Stimulated activated CD4-positive, alpha-beta T cell treated with anti-CD3 and anti-CD28 coated beads, Interleukin-2, amount 100 ng/mL, for 24 hours (primary cell): ENCODE data around the gene LGR4.
A peak's percentile ranks its signal among the peaks of the same experiment; 100 is the strongest.
"Not testable (repeated sequence)": the region's sequence is repeated elsewhere in the genome, so short reads cannot be mapped to it uniquely, and the experiment has no call there.

ENCODE experiments used
- DNase-seq, 2 donors: peaks; one replicate each; pipeline ENCODE4 v3.0.0-alpha.2; 2020

Gene LGR4, protein sequence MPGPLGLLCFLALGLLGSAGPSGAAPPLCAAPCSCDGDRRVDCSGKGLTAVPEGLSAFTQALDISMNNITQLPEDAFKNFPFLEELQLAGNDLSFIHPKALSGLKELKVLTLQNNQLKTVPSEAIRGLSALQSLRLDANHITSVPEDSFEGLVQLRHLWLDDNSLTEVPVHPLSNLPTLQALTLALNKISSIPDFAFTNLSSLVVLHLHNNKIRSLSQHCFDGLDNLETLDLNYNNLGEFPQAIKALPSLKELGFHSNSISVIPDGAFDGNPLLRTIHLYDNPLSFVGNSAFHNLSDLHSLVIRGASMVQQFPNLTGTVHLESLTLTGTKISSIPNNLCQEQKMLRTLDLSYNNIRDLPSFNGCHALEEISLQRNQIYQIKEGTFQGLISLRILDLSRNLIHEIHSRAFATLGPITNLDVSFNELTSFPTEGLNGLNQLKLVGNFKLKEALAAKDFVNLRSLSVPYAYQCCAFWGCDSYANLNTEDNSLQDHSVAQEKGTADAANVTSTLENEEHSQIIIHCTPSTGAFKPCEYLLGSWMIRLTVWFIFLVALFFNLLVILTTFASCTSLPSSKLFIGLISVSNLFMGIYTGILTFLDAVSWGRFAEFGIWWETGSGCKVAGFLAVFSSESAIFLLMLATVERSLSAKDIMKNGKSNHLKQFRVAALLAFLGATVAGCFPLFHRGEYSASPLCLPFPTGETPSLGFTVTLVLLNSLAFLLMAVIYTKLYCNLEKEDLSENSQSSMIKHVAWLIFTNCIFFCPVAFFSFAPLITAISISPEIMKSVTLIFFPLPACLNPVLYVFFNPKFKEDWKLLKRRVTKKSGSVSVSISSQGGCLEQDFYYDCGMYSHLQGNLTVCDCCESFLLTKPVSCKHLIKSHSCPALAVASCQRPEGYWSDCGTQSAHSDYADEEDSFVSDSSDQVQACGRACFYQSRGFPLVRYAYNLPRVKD

DNA sequence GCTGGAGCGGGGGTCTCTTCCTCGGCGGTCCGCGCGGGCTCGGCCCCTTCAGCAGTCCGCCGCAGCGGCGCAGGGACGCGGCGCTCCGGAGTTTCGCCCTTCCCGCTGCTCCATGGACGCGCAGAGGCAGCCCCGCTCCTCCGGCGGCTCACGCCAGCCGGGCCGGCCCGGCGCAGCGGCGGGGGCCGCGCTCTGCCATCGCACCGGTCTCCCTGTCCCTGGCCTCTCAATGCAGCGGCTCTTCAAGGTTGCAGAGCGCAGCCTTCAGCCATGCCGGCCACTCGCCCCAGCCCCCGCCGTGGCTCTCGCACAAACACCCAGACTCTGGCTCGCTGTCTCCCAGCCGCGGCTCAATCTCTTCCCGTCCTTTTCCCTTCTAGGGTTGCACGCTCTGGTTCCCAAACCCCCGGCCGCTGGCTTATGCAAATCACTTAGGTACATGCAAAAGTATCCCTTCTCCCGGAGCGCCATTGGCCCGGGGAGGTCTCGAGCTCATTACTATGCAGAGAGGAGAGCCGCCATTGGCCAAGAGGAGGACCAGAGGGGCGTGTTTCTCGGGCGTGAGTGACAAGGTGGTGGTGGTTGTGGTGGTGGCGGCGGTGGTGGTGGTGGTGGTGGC lies at the start of gene LGR4:
Gene LGR4, minus strand, starts transcription at position 393 of the 619 bp plus-strand sequence. CDS start 488 bp downstream, outside the sequence.
- peak; percentile 70 to 71 for DNase-seq

DNA sequence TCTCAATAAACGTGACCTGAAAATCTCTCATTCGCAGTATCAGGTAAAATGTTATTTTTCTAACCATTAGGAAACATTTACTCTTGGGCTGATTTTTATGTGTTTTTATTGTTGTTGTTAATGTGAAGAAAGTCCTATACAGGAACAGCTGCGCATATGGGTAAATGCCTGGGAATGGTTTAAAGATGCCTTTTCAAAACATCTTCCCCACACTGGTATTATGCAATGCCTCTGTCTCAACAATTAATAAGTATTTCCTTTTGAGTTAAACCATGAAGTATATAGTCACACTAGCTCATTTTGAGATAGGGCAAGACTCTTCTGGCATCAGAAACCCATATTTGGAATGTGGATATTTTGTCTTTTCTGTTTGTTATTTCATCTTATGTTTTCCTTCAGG lies 47.6 kb upstream of the LGR4 start:
- DNase-seq: no peak

DNA sequence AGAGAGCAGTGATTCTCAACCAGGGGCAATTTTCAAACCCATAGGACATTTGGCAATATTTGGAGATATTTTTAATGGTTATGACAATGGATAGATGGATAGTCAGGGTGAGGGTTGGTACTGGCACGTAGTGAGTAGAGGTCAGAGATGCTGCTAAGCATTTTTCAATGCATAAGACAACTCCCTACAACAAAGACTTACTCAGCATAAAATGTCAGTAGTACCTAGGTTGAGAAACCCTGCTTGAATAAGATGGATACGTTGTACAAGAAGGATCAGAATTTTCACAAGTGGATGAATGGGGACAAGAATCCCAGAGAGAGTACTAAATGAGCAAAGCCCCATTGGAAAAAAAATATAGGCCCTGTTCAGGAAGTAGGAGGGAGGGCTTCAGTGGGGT lies 45.9 kb upstream of the LGR4 start:
- DNase-seq: no peak

DNA sequence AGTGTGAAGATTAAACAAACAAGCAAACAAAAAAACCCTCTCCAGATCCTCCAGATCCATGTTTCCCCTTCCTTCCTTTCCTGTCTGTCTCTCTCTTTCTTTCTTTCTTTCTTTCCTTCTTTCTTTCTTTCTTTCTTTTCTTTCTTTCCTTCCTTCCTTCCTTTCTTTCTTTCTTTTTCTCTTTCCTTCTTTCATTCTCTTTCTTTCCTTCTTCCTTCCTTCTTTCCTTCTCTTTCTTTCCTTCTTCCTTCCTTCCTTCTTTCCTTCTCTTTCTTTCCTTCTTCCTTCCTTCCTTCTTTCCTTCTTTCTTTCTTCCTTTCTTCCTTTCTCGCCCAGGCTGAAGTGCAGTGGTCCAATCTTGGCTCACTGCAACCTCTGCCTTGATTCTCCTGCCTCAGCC lies 44.9 kb upstream of the LGR4 start:
- DNase-seq: not testable (repeated sequence)

DNA sequence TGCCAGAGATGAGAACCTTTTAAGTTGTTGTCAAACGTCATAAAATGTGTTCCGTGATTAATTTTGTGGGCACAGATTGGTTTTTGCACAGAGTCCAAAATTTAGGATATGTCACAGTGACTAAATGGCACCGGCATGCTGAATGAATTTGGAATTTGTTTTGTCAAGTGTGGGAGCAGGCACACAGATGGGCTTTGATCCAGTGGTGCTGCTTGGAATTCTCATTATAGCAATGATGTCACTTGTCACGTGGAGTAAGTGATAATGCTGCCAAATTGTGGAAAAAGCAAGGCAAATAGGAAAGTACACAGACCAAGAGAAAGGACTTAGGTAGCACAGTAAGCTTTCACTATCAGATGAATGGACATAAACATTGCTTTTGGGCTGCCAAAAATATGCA lies 42.0 kb upstream of the LGR4 start:
- DNase-seq: no peak

DNA sequence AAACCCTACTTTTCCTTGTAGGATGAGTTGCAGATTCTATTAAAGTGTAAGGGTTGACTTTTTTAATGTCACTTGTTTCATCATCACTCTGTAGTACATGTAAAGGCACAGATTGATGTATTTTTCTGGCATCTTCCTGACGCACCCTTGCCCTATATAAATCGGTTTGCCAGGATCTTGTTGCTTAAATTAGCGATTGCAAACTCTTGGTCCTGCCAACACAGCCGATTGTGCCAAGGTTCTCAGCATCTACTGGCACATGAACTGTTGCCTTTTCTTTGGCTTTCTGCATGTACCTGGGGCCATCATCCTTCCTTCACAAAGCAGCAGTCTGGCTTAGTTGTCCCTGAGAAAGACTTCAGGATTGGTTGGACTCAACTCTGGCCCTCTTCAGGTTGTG lies 41.5 kb upstream of the LGR4 start:
- DNase-seq: no peak

DNA sequence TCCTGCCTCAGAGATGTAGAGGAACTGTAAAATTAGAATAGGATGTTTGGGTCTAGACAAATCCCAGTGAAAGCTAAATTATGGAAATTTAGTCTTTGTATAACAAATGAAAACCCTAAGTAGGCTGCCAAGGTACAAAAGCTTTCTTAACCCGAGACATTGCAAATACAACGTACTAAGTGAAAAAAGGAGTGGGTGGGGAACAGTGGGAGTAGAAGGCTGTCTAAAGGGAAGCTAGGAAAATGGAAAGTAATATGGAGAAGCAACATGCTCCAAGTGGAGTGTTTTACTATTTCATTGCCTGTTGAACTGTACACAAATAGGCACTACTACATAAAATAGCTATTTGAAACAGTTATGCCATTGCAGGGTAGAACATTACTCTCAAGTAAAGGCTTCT lies 40.8 kb upstream of the LGR4 start:
- no peak for DNase-seq

DNA sequence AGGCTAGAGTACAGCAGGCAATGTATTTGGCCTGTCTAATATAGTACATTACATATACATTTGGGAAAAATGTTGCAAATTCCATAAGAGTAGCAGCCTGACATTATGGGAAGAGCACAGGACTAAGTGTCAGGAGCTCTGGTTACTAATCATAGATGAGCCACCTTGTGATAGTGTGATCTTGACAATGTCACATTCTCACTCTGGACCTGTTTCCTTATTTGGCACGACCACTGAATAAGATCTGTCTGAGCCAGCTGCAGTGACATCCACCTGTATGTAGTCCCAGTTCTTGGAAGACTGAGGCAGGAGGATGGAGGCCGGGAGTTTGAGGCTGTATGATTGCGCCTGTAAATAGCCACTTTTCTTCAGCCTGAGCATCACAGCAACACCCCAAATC lies 39.6 kb upstream of the LGR4 start:
- DNase-seq: no peak

DNA sequence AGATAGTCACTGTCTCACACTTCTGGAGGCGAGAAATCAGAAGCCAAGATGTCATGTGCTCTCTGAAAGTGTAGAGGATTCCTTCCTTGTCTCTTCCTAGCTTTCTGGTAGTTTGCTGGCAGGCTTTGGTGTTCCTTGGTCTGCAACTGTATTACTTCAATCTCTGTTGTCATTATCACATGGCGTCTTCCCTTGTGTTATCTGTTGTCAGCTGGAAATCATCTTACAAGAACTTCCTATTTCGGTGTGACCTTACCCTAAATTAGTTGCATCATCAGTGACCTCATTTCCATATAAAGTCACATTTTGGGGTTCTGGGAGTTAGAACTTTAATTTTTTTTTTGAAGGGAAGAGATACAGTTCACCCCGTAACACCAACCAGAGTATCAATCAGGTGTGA lies 37.3 kb upstream of the LGR4 start:
- DNase-seq: no peak

DNA sequence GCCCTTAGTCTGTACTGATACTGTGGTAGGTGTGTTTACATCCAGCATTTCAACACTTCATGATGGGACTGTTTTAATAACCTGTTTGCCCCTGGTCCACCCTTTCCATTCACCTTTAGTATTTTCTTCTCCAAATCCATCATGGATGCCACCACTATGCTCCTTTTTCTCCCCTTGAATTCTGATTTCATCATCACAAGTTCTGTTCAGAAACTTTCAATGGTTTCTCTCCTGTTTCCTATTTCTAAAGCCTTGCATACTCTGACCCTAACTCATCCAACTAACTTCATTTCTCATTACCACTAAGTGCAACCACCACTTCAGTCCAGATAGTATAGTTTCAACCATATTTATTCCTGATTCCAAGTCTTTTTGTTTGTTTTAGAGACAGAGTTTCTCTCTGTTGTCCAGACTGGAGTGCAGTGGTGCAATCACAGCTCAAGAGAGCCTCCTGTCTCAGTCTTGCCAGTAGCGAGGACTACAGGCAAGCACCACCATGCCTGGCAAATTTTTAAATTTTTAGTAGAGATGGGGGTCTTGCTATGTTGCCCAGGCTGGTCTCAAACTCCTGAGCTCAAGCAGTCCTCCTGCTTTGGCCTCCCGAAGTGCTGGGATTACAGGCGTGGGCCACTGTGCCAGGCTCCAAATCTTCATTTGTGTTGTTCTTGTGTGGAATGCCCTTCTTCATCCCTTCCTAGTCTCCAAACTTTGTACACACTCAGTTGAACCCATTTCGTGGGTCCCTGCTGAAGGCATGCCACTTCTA lies 35.1 kb upstream of the LGR4 start:
- DNase-seq: no peak

DNA sequence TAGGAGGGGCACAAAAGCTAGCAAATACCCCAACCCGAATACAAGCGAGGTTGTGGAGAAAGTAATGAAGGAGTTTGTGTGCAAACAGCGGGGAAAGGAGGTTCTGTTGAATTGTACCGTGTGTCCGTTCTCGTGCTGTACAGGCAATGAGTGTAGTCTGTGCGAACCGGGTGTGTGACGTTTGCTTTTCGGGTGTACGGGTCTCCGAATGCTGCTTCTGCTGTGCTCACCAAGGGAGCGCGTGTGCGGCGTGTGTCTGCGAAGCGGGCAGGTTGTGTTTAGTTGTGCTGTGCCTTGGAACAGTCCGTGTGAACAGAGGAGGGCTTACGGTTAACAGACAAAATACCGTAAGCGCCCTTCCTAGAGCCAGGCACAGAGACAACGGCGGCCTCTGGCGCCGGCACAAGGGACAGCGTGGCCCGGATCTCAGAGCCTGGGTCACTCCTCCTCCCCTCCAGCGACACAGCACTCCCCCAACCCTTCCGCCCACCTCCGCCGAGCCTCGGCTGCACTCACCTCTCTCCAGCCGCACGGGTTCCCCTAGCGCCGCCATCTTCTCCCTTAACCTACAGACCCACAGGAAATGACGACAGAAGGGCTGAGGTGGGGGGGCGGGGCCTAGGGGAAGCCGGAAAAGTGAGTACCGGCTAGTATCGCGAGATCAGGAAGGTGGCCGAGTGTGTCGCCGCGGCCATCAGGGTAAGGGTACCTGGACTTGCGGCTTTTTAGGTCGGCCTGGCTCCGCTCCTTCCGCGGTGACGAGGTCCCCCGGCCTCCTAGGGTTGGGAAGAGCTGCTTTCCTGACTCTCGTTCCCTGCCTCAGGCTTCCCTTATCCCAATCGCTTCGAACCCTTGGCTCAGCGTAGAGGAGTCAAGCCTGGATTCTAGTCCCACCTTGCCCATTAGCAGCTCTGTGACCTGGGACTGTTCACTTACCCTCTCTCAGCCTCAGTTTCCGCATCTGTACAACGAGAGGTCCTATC lies 33.9 kb upstream of the LGR4 start, which contains the start of gene LIN7C:
Gene LIN7C, minus strand, starts transcription at position 570 of the 983 bp plus-strand sequence. Its CDS starts 17 bp downstream, at position 553.
- DNase-seq: peak; percentile 93 to 96

DNA sequence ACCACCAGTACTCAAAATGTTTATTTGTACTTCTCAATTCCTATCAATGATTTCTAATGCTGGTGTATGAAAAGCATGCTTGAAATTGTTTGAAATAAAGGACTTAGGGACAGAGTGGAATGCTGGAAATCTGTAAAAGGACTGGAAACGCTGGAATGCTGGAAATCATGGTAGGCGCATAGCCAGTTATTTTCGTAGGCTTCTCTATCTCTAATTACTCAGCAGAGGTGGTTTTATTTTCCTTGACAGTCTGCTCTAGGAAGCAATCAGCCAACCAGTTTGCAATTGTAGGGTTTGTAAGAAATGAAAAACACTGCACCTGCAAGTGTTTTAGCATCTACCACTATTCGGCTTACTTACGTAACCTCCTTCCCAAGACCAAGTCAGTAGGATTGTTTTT lies 33.2 kb upstream of the LGR4 start:
- DNase-seq: no peak

DNA sequence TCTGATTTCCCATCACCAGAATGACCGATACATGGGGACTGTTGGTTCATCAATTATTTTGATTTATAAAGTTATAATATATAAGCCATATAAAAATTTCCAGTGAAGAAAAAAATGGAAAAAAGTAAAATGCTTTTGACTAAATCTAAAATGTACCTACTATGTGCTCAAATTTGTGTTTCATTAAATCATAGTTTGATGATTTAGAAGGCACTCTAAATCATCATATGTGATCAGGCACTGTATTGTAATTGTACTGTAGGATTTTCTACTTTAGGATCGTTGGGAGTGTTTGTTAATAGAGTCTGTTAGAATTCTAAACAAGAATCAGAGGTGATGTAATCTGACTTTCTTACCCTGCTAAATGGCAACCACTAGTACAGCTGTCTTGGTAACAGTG lies 31.6 kb upstream of the LGR4 start:
- no peak for DNase-seq

DNA sequence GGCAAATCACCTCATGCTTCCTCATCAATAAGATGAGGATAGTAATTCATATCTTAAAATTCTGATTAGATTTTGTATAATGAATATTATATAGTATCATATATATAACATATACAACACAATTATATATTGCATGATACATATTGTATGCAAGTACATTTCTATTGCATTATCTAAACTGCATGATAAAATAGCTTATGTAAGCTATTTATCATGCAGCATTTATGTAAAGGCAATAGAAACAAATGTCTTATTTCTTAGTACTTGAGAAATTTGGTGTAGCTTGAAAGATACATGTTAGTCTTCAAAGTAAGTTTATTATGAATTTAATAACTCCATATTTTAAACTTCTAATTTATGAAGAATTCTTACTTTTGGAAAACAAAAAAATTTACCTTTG lies 28.5 kb upstream of the LGR4 start:
- DNase-seq: no peak

DNA sequence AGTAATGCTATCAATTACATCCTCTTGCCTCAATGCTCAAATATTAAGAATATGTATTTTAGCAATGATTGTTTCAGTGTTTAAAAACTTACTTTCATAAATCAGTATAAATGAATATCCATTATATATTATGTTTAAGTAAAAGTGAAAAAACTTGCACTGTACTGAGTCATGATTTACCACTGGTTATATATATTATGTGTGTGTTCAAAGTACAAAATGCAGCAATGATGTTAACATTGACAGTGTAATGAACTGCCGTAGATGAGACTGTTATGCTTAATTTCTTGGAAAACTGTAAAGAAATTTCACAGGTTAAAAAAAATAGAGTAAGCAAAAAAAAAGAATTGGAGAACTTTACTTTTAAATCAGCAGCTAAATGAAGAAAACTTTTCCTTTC lies 25.3 kb upstream of the LGR4 start:
- DNase-seq: no peak

DNA sequence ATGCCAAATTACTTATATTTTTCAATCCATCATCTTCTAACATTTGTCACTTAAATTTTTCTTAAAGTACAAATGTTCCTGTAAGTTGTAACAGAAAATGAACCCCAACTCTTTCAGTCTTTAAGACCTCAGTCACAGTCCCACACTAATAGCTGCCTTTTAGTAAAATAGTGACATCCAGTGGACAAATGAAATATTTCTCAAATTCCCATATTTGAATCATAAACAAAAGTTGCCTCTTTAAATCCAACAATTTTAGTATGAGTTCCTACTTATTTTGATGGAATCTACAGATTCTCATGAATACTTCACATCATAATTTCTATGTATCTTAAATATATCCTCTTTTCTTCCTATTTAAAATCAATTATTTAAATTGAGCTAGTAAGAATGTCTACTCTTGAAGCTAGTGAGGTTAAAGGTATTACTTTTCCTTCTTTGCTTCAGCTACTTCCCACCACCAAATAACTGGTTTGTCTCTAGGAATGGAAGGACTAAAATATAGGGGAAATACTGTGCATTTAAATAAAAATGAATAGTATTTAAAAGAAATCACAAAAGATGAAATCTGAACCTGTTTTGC lies 24.8 kb upstream of the LGR4 start:
- no peak for DNase-seq

DNA sequence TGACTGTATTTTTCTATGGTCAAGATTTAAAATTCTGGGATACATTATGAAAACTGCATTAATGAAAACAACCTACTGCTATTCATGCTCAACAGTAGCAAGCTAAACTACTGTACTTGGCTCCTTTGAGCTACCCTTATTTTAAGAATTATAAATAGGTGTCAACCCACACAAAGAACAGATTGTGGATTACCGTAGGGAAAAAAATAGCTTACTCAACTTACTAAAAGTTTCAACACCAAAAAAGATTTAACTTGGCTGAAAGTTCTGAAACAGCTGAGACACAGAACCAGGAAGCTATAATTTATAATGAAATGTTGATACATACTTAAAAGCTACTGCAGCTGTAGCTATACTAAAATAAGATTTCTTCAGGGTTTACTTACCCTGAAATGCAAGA lies 23.9 kb upstream of the LGR4 start:
- DNase-seq: no peak

DNA sequence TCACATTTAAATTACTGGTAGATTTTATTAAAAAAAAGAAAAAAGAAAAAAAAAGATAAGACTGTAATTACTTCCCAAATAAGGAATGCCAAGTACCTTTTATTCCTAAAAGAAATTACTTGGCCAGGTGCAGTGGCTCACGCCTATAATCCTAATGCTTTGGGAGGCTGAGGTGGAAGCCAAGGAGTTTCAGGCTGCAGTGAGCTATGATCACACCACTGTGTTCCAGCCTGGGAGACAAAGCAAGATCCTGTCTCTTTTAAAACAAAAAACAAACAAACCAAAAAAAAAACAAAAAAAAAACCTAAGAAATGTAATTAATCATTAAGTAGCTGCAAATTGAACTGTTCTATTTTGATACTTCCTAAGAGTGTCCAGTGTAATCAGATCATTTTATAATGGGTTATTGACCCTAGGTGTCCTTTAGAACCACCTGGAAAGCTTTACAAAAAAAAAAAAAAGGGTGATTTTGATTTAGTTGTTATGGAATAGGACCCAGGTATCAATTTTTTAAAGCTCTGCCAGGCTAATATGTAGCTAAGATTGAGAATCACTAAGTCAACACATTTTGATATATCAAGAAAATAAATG lies 23.2 kb upstream of the LGR4 start:
- no peak for DNase-seq

DNA sequence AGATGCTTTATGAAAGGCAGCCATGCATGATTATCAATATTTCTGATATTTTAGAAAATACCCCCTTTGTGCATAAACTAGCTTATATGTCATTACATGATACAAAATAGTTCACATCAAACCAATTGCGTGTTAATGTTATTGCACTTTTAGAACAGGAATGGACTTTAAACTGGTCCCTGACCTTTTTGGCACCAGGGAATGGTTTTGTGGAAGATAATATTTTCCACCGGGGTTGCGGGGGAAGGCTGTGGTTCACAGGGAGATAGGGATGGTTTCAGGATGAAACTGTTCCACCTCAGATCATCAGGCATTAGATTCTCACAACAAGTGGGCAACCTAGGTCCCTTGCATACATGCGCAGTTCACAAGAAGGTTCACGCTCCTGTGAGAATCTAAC lies 16.5 kb upstream of the LGR4 start:
- no peak for DNase-seq

DNA sequence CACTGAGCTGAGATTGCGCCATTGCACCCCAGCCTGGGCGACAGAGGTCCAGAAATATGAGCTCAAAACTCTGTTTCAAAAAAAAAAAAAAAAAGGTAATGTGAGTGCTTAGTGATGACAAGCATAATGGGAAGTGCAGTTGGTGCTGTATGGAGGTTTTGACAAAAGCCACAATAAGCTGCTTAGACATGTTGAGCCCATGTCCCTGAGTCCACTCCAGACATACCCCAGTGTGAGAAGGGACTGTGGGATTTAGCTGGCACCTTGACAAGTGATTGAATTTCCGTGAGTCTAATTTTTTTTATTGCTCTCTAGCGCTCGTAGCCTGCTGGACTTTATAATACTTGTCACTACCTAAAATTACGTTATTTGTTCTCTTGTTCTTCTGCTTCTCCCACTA lies 15.1 kb upstream of the LGR4 start:
- DNase-seq: no peak
